ENCODE data around the gene DRD2.

The DRD2 gene

DNA sequence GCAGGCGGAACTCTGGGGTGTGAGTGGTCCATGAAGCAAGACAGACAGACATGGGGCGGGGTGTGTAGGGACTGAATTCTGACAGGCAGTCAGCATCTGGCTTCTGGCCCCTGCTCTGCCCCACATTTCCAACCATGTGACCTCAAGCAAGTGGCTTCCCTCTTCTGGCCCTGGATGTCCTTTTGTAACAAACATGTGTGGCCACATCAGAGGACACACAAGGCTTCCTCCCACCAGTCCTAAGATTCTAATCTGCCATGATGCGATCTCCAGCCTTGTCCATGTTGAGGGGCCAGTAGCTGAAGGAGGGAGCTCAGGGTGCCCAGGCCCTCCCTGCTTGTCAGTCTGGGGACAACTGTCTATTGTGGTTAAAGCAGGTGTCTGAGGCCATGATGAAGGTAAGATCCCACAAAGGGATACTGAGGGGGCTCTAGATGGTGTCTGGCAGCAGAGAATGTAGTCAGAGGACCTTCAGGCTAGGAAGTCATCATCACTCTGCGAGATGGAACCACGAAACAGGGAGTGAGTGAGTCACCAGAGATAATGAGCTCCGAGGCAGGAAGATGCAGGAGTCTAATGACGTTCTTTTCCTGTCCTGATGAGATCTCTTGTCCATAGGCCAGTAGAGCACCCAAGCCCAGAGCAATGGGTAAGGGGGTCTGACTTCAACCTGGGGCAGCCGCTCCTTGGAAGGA, 27.4 kb downstream of the DRD2 start:
- ChIA-PET POLR2A (no interaction called here), CTCF (no interaction called here)
- Histone ChIP-seq H3K27ac (ENCODE audit: extremely low read depth, low read depth, low read length) (no peak overlapping the region), H3K4me1 (ENCODE audit: control insufficient read depth, insufficient read depth, low read length) (no peaks in the 10 kb centered on the region), H3K36me3 (ENCODE audit: control insufficient read depth in 2 of 2, insufficient read depth in 1 of 2, low read length in 2 of 2) (no peaks in the 10 kb centered on the region), H3K9me3 (ENCODE audit: control insufficient read depth, insufficient read depth, low read depth, low read length) (no peaks in the 10 kb centered on the region), H3K4me3 (ENCODE audit: low read depth, low read length) (no peak overlapping the region)
- TF ChIP-seq ZNF677 (tag by site-specific recombination; IDR thresholded peaks at IDR 0.05) (no peak), ZBTB21 (tag by site-specific recombination; IDR thresholded peaks at IDR 0.05) (peak; percentile 59; the same call in 1 of the 2 replicates), ZNF555 (tag by site-specific recombination; conservative IDR thresholded peaks at IDR 0.05) (no peak), ZNF664 (tag by site-specific recombination; IDR thresholded peaks at IDR 0.05) (no peak), ZBTB17 (tag by site-specific recombination; IDR thresholded peaks at IDR 0.05) (peak; percentile 52), ZNF629 (tag by site-specific recombination; IDR thresholded peaks at IDR 0.05) (peak; percentile 90), ZNF600 (tag by site-specific recombination; IDR thresholded peaks at IDR 0.05) (peak; percentile 36; the same call in 1 of the 2 replicates), INSM2 (tag by site-specific recombination; IDR thresholded peaks at IDR 0.05) (no peak), ZNF768 (tag by site-specific recombination; IDR thresholded peaks at IDR 0.05) (no peak), ZNF660 (tag by site-specific recombination; IDR thresholded peaks at IDR 0.05) (0 out of 2 replicates have a peak, but pooled peaks have one; percentile 18), WT1 (tag by site-specific recombination; IDR thresholded peaks at IDR 0.05) (peak; percentile 66; the same call in 1 of the 2 replicates), ZNF280C (tag by site-specific recombination; IDR thresholded peaks at IDR 0.05) (no peak)
- TF ChIP-seq, protein P1, sequence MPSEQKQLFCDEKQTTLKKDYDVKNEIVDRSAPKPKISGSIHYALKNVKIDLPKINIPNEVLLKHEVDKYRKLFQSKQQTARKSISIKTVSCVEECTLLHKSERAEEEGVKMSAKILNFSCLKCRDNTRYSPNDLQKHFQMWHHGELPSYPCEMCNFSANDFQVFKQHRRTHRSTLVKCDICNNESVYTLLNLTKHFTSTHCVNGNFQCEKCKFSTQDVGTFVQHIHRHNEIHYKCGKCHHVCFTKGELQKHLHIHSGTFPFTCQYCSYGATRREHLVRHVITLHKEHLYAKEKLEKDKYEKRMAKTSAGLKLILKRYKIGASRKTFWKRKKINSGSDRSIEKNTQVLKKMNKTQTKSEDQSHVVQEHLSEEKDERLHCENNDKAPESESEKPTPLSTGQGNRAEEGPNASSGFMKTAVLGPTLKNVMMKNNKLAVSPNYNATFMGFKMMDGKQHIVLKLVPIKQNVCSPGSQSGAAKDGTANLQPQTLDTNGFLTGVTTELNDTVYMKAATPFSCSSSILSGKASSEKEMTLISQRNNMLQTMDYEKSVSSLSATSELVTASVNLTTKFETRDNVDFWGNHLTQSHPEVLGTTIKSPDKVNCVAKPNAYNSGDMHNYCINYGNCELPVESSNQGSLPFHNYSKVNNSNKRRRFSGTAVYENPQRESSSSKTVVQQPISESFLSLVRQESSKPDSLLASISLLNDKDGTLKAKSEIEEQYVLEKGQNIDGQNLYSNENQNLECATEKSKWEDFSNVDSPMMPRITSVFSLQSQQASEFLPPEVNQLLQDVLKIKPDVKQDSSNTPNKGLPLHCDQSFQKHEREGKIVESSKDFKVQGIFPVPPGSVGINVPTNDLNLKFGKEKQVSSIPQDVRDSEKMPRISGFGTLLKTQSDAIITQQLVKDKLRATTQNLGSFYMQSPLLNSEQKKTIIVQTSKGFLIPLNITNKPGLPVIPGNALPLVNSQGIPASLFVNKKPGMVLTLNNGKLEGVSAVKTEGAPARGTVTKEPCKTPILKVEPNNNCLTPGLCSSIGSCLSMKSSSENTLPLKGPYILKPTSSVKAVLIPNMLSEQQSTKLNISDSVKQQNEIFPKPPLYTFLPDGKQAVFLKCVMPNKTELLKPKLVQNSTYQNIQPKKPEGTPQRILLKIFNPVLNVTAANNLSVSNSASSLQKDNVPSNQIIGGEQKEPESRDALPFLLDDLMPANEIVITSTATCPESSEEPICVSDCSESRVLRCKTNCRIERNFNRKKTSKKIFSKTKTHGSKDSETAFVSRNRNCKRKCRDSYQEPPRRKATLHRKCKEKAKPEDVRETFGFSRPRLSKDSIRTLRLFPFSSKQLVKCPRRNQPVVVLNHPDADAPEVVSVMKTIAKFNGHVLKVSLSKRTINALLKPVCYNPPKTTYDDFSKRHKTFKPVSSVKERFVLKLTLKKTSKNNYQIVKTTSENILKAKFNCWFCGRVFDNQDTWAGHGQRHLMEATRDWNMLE (tag by site-specific recombination; conservative IDR thresholded peaks at IDR 0.05; ENCODE audit: low read depth), result peak; percentile 36; the same call in 1 of the 2 replicates

GRCh38 chr11:113446938-113447337, 28.3 kb downstream of the DRD2 start:
- no peak overlapping the region for H3K4me3 ChIP-seq (ENCODE audit: low read depth, low read length)
- ChIA-PET CTCF (no interaction called here), POLR2A (no interaction called here)
- H3K4me1 ChIP-seq (ENCODE audit: control insufficient read depth, insufficient read depth, low read length), result no peaks in the 10 kb centered on the region
- H3K36me3 ChIP-seq (ENCODE audit: control insufficient read depth in 2 of 2, insufficient read depth in 1 of 2, low read length in 2 of 2), result no peaks in the 10 kb centered on the region
- H3K9me3 ChIP-seq (ENCODE audit: control insufficient read depth, insufficient read depth, low read depth, low read length), result no peaks in the 10 kb centered on the region
- no peak overlapping the region for H3K27ac ChIP-seq (ENCODE audit: extremely low read depth, low read depth, low read length)
- TF ChIP-seq ZNF660 (tag by site-specific recombination; IDR thresholded peaks at IDR 0.05) (no peak), ZFP69B (tag by site-specific recombination; IDR thresholded peaks at IDR 0.05) (no peak), GLIS1 (tag by site-specific recombination; IDR thresholded peaks at IDR 0.05) (no peak), GLIS2 (tag by site-specific recombination; IDR thresholded peaks at IDR 0.05) (no peak), KLF17 (tag by site-specific recombination; IDR thresholded peaks at IDR 0.05) (0 out of 2 replicates have a peak, but pooled peaks have one; percentile 30), ZBTB17 (tag by site-specific recombination; IDR thresholded peaks at IDR 0.05) (peak; percentile 49; the same call in 1 of the 2 replicates), GFI1B (tag by site-specific recombination; IDR thresholded peaks at IDR 0.05) (no peak), ZNF404 (tag by site-specific recombination; IDR thresholded peaks at IDR 0.05) (no peak), ZNF280C (tag by site-specific recombination; IDR thresholded peaks at IDR 0.05) (no peak), ZNF629 (tag by site-specific recombination; IDR thresholded peaks at IDR 0.05) (peak; percentile 63)

Measured in HEK293 (cell line).